Sigmoid colon (tissue), 4 donors: ENCODE data around the gene AKT1S1.

ENCODE experiments used
- EP300 ChIP-seq, 4 donors: sonication (generic); formaldehyde crosslinking; IDR thresholded peaks; one replicate each; pipeline ENCODE4 v1.6.1; 2017; ENCODE audit warnings: antibody characterized with exemption in 4 of 4
- POLR2A ChIP-seq, 2 donors: fragments of 450-650 bp; IDR thresholded peaks; one replicate each; pipeline ENCODE4 v1.6.1; 2016; ENCODE audit warnings: antibody characterized with exemption in 2 of 2, mild to moderate bottlenecking in 2 of 2, moderate library complexity in 2 of 2
- POLR2AphosphoS5 ChIP-seq, 4 donors: sonication (generic); formaldehyde crosslinking; IDR thresholded peaks; one replicate each; pipeline ENCODE4 v1.6.1; 2017; ENCODE audit warnings: antibody characterized with exemption in 4 of 4
- TF ChIP-seq, protein P1 (sequence below), 4 experiments: fragments of 450-650 bp in 3 of 4; fragments of 200-600 bp in 1 of 4; IDR thresholded peaks; one replicate each; pipeline ENCODE4 v1.5.1; 2016 to 2019; ENCODE audit warnings: antibody characterized with exemption in 4 of 4, mild to moderate bottlenecking in 3 of 4, moderate library complexity in 2 of 4

DNA sequence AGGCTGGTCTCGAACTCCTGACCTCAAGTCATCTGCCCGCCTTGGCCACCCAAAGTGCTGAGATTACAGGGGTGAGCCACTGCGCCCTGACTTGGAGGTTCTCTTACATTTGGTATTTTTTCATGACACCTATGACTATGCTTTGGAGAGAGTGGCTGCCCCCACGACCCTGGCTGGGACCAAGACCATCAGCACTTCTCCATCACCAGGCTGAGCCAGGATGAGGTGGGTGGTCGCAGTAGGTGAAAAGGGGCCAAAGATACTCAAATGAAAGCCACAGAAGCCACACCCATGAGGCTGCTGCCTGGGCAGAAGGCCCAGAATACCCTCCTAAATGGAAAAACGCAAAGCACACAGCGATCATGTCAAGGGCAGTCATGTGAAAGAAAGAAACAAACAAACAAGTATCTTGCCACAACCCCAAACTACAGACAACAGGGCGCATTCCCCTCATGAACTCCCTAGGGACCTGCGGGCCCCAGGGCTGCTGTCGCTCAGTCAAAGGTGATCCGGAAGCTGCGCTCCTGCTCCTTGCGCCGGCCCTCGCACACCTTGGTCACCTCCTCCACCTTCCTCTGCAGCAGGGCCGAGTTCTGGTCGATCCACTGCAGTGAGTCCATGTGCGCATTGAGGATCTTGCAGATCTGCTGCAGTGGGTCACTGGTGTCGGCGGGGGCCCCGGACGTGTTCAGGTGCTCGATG, 30.7 kb upstream of the AKT1S1 start:
- TF ChIP-seq POLR2AphosphoS5 (IDR thresholded peaks at IDR 0.05) (no peak), POLR2A (IDR thresholded peaks at IDR 0.05) (no peak), EP300 (IDR thresholded peaks at IDR 0.05) (no peak)
- TF ChIP-seq, protein P1, sequence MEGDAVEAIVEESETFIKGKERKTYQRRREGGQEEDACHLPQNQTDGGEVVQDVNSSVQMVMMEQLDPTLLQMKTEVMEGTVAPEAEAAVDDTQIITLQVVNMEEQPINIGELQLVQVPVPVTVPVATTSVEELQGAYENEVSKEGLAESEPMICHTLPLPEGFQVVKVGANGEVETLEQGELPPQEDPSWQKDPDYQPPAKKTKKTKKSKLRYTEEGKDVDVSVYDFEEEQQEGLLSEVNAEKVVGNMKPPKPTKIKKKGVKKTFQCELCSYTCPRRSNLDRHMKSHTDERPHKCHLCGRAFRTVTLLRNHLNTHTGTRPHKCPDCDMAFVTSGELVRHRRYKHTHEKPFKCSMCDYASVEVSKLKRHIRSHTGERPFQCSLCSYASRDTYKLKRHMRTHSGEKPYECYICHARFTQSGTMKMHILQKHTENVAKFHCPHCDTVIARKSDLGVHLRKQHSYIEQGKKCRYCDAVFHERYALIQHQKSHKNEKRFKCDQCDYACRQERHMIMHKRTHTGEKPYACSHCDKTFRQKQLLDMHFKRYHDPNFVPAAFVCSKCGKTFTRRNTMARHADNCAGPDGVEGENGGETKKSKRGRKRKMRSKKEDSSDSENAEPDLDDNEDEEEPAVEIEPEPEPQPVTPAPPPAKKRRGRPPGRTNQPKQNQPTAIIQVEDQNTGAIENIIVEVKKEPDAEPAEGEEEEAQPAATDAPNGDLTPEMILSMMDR (IDR thresholded peaks at IDR 0.05) = no peak
